CD4-positive, alpha-beta T cell treated with Interleukin-15 for 4 hours (primary cell): ENCODE results near the gene RFPL3.
"Not testable (repeated sequence)": the region's sequence is repeated elsewhere in the genome, so short reads cannot be mapped to it uniquely, and the experiment has no call there.

Experiments
- DNase-seq: peaks from one replicate; pipeline ENCODE4 v3.0.0-alpha.2; 2020; ENCODE audit warnings: low spot score

RFPL3 gene

DNA sequence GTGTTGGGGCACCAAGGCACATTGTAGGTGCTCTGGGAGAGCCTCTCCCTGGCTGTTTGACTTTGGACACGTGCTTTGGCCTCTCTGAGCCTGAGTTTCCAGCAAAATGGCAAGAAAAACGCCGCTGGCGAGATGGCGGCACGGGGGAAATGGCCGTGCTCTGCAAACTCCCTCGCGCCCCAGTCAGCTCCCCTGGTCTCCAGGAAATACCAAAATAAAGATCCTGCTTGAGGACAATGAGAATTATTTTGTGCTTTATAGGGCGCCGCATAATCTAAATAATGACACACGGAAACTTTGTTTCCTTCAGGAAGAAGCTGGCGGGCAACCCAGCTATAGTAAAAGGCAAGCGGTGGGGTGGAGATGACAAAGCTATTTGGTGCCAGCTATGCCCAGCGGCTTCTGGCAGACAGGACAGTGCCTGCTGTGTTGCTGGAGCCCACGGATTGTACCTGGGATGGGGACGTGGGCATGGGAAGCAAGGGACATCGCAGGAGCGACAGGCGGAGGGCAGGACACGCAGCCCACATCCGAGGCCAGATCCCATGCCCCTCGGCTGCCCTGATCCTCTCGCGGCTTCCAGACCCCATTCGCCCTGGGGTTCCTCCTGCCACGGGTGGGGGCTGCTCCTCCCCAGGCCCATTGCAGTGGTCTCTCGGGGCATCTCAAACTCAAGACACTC is 26.3 kb upstream of the RFPL3 start:
- DNase-seq, result no peak

DNA sequence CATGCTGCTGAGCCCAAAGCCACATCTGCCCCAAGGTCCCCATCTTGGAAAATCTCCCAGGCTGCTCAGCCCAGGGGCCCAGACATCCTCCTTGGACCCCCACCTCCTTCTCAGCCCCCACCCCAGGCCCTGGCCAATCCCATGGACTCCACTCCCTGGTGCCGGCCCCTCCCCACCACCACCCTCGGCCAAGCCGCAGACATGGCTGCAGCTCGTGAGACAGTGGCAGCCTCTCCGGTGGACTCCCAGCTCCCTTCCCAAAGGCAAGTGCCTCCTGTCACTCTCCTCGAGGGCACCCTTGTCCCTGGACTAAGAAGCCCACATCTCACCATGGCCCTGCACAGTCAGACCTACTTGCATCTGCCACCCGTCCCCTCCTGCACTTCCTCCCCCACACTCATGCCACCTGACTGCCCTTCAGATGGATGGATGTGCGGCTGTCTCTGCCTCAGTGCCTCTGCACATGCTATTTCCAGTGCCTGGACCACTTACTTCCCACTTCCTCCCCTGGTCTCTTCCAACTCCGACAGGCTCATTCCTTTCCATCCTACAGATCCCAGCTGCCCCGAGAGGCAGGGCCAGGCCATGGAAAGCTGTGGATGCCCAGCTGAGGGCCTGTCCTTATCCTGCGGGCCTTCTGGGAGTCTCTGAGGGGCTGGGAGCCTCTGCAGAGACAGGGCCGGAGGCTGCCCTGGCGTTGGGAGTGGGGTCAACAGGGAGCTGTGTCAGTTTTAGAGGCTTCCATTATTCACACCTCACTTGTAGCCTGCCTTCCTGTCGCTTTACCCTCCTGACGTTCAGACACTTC is 25.5 kb upstream of the RFPL3 start:
- no peak for DNase-seq

DNA sequence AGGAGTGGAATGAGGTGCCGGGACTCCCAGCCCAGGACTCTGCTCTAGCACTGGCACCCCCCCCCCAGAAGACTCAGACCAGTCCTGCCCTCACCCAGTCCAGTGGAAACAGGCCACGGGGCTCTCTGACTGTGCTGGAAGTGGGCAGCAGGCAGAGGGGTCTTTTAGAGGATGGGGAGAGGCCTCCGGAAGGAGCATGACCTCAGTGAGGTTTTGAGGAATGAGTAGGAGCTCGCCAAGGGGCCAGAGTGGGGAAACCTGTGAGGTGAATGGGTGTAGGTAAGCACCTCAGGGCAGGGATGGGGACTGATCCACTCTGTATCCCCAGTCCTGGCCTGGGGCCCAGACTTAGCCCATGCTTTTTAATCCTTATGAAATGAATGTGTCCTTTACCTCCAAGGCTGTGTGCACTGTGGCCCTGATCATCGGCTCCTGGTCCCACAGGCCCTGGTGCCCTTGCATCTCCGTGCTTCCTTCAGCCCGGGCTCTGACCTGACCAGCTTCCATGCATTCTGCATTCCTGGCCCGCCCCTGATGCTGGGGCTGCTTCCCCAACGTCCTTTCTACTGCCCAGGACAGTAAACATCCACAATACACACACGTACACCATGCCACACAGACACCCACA is 24.4 kb upstream of the RFPL3 start:
- no peak for DNase-seq

DNA sequence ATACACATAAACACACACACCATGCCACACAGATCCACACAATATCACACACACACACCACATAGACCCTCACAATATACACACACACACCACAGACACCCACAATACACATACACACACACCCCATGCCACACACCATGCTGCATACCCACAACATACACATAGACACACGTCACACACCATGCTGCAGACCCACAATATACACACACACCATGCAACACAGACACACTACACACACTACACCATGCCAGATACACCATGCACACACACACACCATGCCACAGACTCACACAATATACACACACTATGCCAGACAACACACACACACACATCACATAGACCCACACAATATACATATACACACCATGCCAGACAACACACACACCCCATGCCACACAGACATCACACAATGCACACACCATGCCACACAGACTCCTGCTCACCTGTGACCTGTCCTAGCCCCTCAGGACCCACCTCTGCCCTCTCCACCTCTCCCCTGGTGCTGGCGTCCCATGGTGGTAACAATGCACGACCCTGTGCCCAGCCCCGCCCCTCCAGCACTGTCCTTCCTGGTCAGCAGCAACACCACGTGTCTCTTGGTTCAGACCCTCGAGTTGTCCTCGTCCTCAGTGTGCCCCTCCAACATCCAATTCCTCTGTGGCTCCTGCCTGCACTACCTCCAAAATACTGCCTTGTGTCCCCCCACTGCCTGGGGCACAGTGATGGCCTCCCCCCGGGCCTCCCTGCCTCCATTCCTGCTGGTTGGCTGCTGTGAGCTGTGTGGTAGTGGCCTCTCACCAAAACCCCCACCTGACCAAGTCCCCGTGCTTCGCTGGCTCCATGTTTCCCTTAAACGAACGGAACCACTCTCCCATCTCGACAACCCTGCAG is 23.7 kb upstream of the RFPL3 start:
- no peak for DNase-seq

DNA sequence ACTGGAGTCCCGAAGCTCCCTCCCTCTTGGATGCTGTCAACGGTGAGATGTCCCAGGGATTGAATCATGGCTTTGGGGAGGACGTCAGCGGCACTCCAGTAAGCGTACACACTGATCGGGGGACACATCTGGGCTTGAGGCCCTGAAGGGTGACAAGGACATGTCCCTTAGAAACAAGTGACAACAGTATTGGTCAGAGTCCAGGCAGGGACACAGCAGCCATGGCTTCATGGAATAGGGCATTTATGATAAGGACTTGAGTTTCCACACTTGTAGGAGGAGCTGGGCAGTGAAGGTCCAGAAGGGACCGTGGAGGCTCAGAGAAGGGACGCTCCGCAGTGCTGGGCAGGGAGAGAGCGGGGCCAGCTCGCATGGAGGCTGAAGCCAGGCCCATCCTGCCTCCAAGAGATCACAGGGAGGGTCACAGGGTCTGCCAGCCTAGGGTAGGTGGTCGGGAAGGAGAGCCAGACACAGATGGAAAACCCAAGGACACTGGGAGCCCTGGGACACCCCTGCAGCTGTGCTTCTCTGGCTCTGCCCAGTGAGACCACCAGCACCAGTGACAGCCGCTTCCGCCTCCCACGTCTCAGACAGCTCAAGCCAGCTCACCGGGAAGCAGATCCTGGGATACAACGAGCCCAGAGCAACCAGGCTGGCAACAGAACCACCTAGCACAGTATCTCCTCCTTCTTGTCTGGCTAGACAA is 22.9 kb upstream of the RFPL3 start:
- DNase-seq, result no peak

DNA sequence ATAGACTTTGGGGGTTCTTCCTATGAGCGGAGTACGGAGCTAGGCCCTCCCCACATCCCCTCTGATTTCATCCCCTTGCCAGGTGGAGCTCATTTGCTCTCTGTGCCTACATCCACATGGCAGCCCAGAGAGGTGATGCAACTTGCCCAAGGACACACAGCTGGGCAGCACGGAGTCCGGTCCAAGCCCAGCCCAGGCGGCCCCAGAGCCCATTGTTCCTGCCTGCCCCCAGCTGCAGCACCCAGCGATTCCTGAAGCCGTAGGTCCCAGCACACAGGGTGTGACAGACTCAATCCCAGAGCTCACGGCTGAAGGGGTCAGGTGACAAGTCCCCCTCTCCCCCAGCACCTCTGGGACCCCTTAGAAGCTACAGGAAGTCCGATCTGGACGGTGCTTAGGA is 22.2 kb upstream of the RFPL3 start:
- no peak for DNase-seq

DNA sequence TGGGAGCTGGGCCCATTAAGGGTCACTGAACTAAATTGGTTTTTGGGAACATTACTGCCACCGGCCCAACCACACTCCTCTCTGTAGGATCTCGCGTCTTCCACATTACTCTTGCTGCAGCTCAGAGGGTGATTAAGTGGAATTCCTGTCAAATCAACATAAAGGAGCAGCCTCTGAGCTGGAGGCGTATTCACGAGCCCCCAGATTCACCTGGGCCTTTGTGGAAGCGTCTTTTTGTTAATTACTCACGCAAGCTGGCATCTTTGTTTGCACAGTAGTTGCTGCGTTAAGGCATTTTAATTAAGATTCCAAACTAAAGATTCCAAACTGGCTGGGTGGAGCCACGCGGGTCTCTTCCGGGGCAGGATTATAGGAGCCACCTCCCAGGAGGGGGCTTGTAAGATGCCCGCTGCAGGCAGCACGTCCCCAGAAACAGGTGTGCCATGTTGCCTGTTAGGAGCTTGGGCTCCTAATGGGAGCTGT is 21.5 kb upstream of the RFPL3 start:
- DNase-seq, result no peak

DNA sequence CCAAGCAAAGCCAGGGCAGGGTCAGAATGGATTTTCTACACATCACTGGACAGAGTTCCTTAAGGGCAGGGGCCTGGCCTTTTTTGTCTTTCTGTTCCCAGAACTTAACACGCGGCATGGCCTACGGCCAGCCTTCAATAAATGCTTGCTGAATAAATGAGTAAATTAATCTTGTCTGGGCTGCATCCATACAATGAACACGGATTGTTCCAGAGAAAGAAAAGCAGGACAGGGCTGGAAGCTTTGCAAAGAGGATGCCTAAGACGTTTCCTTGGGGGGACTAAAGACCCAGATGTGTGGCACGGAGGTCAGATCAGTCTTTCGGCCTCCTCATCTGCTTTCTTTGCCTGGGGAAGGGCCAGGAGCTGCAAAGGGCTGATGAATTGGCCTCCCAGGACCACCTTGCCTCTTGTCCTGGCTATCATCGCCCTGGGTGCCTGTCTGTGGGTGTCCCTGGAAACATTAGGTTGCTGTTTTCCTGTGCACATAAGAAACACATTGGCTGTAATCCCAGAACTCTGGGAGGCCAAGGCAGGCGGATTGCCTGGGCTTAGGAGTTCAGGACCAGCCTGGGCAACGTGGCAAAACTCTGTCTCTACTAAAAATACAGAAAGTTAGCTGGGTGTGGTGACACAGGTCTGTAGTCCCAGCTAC is 20.8 kb upstream of the RFPL3 start:
- DNase-seq, result no peak

DNA sequence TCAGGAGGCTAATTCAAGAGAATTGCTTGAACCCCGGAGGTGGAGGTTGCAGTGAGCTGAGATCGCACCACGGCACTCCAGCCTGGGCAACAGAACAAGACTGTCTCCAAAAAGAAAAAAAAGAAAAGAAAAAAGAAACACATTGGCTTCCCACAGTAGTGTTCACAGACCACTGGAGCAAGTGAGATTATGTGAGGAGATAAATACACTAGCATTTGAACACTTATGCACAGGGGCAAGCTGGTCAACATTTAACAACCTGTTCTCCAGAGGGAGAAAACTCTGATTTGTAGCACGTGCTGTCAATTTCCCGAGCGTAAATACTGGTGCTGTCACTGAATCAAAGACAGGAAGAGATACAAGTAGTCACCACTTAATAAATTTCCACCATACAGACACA is 20.2 kb upstream of the RFPL3 start:
- not testable (repeated sequence) for DNase-seq

DNA sequence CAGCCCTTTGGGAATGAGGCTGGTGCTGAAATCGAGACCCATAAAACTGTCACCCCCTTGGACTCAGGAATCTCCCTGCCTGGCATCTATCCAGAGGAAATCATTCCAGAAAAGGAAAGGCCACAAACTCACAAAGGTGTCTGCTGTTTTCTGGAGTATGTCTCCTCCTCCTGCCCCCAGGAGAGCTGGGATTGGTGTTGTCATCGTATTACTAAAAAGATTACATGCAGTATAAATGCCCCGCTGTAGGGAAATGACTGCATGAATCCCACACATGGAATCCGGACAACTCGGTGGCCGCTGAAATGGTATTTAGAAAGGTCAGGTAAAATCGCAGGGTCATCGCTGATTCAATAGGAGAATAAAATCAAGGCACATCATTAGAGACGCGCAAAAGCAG is 18.9 kb upstream of the RFPL3 start:
- no peak for DNase-seq

DNA sequence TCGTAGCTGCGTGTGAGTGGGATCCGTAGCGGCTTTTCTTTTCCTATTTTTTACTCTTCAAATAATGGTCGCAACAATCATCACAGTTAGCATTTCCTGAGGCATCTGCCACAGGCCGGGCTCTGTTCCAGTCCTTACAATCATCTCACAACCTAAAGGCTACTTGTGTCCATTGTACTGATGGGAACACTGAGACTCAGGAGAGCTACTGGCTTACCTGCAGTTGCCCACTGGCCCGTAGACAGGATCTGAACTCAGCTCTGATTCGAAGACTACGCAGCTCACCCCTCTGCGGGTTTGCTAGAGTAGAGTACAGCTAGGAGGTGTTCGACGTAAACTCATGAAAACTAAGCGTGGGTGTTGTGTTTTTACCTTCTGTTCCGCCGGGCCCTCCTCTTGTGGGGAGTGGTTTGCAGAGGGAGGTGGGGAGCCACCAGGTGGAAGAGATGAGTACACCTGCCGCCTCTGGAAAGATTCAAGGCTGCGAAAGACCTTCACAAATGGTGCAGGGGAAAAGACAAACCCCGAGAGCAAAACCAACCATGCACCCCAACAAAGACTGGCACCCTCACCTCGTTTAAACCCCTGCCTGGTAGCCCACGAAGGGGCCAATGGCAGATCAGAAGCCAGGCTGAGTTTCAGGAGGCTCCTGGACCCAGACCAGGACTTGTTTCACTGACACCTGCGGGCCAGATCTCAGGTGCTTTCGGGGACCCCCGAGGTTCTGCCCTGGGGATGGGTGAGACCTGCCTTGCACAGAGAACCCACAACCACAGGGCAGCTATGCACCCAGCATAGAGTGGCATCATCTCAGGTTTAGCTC is 18.3 kb upstream of the RFPL3 start:
- no peak for DNase-seq

DNA sequence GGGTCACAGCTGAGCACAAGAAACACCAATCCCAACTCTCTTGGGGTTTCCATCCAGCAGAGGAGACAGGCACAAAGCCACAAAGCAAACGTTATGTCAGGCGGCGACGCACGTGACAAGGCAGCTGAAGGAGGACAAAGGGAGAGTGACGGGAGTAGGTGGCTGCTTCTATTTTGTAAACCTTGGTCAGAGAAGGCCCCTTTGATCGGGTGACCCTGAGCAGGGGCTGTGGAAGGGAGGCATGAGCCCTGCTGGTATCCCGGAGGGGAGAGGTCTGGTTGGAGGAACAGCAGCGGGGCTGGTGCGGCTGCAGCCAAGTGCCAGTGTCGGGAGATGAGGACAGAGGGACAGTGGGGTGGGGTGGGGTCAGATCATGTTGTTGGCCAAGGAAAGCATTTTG is 17.3 kb upstream of the RFPL3 start:
- DNase-seq, result no peak

DNA sequence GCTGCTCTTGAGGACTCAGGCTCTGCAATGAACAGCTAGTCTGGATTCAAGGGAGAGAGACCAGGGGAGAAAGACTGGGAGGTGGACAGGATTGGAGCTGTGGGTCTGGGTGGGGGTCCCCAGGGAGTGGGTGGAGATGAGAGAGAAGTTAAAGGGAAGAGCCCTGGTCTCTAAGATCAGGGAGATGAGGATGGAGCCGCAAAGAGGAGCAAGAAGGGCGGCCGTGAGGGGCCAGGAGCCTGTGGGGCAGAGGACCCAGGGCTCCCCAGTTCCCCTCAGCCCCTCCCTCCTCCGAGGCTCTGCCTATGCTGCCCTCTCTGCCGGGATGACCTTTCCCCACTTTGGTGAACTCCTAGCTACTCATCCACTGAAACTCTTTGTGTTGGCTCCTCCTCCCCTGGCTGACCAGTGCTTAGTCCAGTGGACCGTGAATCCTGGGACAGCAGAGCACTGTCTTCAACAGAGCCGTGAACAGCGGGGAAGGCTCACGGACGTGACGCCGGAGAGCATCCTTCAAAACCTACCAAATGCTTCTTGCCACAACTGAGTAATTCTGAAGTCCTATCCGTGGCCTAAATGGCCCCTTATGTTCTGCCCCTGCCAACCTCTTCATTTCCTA is 16.4 kb upstream of the RFPL3 start:
- no peak for DNase-seq

DNA sequence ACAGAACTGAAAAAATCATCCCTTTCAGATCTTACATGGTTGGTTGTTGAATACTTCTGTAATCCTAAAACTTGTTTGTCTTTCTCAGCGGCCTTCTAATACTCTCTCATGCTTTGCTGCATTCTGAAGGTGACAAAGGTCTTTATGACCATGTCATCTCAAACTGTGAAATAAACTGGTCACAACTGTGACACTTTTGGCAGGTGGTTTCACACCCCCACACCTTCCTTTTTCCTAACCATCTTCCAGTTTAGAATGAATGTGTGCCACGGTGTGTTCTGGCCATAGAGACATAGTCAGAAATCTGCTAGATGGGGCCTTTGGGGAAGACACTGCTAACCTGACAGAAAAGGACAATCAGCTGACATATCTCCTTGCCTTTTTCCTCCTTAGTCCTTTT is 14.7 kb upstream of the RFPL3 start:
- no peak for DNase-seq

DNA sequence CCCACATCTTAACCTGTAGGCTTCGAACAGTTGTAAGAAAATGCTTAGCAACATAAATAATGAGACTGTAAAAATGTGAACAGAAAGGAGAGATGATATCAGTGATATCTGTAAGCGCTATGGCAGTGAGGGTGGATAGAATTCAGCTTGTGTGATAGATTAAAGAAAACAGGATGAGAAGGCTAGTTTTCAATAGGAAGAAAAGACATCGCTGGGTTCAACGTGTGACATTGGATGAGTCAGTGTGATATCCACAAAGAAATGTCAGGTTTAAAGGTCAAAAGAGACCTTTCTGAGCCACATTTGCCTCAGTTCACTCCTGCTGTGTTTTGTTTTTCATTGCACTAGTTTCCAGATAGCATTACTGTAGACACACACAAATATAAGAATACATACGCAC is 13.7 kb upstream of the RFPL3 start:
- DNase-seq, result no peak

DNA sequence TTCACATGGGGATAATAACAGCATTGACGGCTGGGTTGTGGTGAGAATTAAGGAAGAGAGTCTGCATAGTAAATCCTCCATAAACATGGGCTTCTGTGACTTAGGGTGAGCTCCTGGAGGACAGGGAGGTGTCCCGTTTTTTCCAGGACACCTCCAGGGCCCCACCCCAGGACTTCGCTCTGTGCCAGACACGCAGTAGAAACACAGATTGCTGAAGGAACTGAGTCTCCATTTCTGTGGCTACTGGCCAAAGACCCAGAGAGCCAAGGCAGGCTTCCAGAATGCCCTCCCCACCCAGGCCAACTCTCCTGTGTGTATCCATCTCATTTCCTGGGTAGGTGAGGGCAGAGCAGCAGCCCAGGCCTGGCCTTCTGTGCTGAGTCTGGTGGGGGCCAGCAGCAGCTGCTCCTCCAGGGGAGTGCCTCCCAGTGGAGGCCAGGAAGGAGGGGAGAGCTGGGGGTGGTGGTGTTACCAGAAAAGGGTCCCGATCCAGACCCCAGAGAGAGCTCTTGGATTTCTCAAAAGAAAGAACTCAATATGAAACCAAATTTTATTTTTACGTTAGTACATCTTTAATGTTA is 9.5 kb upstream of the RFPL3 start:
- DNase-seq, result no peak

DNA sequence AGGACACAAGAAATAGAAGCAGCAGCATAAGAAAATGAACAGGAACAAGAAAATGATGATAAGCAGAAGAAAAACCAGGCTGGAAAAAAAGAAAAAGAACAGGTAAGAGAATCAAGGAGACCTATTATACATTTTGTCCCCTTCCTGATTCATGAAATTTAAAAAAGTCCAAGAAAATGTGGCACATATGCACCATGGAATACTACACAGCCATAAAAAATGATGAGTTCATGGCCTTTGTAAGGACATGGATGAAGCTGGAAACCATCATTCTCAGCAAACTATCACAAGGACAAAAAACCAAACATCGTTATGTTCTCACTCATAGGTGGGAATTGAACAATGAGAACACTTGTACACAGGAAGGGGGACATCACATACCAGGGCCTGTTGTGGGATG is 5.8 kb upstream of the RFPL3 start:
- DNase-seq, result not testable (repeated sequence)

DNA sequence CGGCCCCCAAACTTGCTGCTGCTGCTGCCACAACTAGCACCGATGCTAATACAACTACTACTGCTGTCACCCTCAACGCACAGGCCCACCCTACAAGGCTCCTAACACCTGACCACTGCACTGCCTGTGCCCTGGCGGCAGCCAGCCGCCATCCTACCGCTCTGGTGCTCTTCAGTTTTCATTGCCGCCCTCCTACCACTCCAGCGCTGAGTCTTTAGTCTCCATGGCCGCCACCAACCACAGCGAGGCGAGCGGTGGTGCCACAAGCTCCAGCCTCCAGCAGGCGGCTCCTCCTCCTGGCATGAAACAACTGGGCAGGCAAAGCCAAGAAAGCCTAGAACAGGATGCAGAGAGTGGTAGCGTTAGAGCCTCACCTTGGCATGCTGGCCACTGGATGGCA is 5.0 kb upstream of the RFPL3 start:
- no peak for DNase-seq

DNA sequence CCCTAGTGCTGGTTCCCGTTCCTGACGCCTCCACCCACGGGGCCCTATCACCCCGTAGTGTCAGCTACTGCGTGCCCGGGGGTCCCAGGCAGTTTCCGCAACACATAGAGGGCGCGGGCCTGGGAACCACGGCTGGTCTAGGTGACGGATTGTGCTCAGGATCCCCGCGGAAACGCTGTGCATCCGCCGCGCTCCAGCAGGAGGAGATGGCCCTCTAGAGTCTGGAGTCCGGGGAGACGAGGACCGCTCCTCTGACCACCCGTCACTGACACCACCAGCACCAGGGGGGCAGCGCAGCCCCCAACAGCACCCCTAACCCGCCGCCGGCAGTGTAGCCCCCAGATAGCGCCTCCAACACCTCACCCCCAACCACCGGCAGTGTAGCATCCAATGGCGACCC is 4.4 kb upstream of the RFPL3 start:
- no peak for DNase-seq
